ENCODE data around the gene RASSF3. TPM values are rescaled to one million over a fixed set of nuclear protein-coding genes. Genes with fewer than 3 reads are reported as not detected.
"Not testable (repeated sequence)": the region's sequence is repeated elsewhere in the genome, so short reads cannot be mapped to it uniquely, and the experiment has no call there.

The RASSF3 gene
- total RNA-seq, 1 donor from 2014 or later = 13.4 TPM

DNA sequence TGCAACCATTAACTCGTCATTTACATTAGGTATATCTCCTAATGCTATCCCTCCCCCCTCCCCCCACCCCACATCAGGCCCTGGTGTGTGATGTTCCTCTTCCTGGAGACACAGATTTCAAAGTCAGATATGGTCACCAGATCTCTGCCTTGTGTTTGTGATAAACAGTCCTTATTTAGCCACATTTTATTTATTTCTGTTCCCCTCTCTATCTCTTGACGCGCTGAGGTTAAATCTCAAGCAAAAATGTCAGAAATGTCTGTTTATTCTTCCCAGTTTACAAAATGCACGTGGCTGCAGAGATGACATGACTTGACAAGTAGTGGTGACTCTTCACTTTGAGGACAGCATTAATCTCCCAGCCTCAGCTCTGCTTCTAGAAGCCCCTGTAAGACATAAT is 11.5 kb upstream of the RASSF3 start:
- no peak for ATAC-seq

DNA sequence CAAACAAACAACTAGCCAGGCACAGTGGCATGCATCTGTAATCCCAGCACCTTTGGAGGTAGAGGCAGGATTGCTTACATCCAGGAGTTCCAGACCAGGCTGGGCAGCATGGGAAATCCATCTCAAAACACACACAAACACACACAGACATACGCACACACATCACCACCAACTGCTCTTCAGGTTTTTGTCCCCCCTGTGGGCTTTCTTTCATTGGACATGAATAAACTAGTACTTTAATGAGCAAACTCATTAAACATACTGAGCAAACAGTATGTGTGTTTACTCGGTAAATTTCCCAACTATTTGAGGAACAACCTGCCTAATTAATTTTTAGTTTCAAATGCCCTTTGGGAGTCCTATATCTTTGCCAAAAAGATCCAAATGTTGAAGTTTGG is 10.1 kb upstream of the RASSF3 start:
- no peak for ATAC-seq

DNA sequence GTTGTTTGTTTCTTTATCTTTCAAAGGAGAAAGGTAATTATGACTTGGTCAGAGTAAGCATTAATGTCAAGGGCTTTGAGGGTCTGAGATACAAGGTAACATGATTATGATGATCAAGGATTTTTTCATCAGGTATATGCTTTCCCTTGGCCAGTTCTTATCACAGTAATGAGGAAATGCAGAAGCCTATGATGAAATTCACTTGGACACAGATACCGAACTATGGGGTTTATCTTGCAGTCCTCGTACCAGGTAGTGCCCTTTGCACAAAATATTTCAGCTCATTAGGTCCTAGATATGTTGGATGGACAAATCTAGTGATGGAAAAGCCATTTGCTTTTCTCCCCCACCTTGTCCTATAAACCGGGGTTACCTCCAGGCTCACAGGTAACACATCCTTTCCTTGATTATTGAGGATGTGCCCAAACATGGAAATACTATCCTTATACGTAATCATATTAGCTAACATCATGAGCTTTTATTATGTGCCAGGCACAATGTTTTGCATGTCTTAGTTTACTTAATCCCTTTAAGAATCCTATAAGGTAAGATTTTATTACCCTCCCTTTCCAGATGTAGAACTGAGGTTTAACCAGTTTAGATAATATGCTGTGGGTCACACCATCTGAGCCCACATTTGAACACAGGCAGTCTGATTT is 7.0 kb upstream of the RASSF3 start:
- no peak for ATAC-seq

DNA sequence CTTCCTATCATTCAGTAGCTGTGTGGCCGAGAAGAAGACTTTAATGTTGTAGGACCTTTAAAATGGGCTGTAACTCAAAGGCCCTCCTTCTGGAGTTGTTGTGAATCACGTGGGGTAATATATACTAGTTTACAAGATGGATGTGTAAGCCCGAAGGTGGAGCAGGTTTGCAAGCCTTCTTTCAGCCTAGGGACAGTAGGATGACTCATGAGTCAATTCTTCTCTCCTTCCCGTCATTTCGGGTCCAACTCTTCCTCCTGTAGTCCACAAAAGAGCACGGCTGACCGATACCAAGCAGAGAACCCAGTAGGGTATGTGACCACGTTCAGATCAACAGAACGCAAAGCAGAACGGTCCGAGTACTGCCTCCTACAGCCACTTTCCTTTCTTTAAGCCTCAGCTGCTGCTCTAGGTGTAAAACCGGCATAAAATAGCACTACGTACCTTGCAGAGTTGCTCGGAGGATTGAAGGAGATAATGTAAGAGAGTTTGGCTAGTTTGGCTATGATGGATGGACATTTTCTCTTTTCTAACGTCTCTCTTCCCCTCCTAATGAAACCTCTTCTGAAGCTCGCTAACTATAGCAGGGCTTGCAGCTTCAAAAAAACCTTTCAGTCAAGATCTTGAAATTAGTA is 1.3 kb upstream of the RASSF3 start:
- peak; percentile 78 for ATAC-seq

DNA sequence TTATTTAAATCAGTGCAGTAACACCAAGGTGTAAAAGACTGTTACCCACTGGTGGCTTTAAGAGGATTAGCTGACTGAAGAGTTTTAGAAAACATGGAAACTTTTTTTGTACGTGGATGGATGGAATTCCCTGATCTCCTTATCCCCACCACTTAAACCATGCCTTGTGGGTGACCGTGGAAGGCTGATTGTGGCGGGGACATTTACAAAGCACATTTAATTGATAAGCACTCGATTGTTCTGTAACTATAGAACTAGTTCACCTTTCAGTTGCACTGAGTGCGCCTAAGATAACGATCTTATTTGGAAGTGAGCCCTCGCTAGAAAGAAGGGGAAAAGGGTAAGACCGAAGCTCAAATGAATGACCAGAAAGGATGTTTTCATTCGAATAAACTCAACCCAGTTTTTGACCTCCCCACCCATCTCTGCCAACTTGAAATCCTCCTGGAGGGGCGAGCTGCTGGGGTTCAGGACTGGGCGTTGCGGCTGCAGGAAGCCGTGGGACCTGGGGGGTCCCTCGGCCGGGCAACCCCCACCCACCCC is 688 bp upstream of the RASSF3 start:
- no peak for ATAC-seq

DNA sequence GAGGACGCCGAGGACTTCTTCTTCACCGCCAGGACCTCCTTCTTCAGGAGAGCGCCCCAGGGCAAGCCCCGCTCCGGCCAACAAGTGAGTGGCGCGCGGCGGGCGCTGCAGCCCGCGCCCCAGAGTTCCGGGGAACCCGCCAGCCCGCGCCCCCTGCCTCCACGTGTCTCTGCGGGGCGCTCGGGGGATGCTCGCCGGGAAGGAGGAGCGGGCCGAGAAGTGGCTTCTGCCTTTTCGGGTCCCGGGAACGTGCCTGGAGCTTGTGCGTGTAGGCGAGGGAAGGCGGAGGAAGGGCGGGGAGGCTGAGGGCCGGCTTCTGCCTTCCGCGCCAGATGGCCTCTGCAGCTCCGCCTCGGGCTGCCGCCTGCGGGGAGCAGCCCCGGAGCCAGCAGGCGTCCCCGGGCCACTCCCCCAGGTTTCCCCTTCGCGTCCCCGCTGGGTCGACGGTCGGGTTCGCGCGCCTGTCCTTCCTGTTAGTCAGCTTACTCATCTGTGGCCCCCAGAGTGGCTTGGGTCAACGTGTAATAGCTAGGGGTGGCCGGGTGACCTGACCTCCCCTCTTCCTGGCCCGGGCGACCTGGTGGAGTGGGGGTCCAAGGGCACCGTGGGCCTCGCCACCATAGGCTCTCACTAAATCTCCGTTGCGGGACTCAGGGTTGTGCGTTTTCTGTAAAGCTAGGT is 505 bp downstream of the RASSF3 start:
- peak; percentile 61 for ATAC-seq

DNA sequence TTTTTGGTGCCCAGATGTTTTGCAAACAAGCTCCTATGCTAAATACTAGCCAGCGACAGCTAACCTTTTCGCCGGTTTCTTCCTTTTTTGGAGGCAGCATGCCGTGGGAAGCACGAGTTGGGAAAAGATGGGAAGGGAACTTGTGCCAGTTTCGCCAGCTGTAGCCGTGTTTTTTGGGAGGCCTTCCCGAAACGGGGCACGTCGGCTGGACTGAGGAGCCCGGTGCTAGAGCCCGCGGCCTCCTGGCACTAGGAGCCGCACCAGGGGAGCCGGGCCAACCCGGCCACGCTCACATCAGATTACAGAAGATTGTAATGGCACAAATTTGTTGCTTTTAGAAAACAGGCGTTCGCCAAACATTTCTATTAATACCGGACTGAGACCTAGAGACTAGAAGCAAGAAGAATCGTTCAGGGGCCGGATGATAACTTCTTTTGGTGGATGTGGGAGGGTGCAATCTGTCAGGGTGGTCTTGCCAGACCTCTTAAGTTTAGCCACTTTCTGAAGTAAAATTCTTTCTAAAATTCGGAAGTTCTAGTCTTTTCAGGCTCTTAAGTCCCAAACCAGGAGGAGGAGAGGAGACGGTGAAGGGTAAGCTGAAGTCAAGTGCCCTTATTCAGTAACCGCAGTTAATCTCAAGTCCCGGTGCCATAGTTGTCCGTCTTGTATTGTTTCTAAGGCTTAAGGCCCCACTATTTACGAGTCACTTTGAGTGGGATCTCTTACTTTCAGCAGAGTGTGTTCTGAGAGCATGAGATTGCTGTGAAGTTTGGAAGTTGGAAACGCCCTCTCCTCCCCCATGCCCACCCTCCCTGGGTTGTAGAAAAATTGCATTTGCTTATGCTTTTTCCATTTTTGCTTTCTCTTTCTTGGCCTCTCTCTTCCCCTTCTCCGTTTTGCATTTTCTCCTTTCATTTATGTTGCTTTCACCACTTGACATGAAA is 1.3 kb downstream of the RASSF3 start:
- no peak for ATAC-seq

DNA sequence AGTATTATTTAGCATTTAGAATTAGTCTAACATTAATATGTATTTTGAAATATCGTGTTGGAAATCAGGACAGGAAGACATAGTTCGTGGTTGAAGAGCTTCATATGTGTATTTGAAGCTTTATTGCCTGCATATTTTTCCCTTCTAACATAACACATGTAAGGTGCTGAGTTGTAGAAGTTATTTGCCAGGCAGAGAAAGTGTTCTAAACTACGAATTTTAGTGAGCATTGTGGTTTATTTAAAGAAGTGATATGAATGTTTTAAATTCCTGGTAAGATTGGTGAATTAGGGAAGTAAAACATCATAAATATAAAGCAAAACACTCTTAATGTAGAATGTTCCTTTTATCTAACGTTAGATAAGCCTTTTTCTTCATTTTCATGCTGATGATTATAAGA is 2.5 kb downstream of the RASSF3 start:
- no peak for ATAC-seq

DNA sequence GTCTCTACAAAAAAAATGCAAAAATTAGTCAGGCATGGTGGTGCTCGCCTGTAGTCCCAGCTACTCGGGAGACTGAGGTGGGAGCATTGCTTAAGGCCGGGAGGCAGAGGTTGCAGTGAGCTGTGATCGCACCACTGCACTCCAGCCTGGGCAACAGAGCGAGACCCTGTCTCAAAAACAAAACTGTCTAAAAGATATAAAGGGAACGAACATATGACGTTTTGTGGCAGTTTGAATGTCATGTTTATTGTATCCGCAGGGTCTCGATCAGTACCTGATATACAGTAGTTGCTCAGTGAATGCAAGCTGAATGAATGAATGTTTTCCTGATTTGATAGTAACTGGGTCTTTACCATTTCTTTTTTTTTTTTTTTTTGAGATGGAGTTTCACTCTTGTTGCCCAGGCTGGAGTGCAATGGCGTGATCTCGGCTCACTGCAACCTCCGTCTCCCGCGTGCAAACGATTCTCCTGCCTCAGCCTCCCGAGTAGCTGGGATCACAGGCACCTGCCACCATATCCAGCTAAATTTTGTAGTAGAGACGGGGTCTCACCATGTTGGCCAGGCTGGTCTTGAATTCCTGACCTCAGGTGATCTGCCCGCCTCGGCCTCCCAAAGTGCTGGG is 3.6 kb downstream of the RASSF3 start:
- ATAC-seq = not testable (repeated sequence)

DNA sequence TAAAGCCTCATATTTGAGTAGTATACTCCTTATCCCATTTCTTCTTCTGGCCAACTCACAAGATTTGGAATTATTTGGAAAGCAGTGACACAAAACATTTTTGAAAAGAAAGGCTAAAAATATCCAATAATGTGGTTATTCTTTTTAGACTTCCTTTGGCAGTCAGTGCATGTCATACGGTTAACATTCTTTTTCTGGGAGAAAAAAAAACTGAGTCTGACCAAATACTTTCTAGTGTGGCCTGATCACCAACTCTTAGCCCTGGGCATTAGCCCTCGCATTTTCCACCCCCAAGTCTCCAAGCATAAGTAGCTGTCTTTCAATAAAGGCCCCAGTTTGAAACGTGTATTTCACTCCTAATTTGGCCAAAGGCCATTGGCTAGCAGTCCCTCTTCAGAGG is 5.9 kb downstream of the RASSF3 start:
- ATAC-seq = no peak

DNA sequence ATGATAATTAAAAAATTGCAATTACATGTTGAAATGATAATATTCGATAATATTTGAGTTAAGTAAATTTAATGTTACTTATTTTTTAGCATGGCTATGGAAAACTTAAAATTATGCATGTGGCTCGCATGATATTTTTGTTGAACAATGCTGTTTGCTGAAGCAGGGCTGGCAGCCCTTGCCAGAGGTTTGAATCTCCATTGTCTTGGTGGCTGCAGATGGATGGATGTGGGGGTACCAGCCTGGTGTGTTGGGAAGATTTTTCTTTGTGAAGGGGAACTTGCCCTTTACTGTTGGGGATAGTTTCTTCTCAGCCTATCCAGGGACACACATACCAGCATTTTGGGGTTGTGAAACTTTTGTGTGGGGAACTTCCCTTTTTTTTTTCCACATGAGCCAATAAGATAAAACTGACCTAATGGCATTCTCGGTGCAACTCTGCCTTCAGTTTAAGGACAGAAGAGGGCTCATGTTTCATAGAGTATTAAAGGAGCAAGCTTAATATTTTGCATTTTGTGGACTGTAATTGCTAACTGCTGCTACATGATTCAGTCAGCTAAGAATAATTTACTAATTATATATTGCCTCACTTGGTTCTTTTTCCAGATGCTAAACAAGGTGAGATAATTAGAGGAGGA is 8.8 kb downstream of the RASSF3 start:
- ATAC-seq = peak; percentile 23

DNA sequence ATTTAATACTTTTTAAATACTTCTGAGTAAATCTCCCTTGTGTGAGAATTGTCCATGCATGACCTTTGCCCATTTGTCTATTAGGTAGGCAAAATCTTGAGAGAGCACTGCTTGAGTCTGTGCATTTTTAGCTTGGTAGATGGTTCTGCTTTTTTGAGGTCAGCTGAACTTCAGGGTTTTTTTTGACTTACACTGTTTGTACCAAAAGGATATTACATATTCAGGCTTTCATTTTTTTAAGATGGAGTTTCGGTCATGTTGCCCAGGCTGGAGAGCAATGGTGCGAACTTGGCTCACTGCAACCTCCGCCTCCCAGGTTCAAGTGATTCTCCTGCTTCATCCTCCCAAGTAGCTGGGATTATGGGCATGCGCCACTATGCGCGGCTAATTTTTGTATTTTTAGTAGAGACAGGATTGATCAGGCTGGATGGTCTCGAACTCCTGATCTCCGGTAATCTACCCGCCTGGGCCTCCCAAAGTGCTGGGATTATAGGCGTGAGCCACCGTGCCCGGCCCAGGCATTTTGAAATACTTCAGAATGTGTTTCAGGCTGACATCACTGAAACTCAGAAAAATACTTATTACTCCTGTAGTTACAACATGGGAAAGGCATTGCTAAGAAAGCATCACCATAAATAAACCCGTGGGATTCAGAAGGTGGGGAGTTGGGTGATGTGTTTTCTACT is 11.1 kb downstream of the RASSF3 start:
- ATAC-seq = peak; percentile 14

DNA sequence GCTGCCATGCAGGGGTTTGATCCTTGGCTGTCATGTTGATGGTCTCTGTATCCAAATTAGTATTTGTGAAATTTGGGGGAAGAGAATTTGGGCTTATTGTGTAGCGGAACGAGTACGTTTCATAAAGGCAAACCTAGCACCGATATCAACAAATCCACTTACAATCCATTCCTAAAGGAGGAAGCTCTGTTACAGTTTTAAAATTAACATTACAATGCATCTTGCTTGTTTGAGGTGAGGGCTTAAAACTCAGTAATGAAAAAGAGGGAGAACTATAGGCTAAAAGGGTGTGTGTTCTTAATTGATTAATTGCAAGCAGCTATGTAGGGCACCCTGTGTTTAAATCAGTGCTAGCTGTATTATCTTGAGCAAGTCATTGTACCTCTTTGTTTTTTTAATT is 13.7 kb downstream of the RASSF3 start:
- no peak for ATAC-seq

DNA sequence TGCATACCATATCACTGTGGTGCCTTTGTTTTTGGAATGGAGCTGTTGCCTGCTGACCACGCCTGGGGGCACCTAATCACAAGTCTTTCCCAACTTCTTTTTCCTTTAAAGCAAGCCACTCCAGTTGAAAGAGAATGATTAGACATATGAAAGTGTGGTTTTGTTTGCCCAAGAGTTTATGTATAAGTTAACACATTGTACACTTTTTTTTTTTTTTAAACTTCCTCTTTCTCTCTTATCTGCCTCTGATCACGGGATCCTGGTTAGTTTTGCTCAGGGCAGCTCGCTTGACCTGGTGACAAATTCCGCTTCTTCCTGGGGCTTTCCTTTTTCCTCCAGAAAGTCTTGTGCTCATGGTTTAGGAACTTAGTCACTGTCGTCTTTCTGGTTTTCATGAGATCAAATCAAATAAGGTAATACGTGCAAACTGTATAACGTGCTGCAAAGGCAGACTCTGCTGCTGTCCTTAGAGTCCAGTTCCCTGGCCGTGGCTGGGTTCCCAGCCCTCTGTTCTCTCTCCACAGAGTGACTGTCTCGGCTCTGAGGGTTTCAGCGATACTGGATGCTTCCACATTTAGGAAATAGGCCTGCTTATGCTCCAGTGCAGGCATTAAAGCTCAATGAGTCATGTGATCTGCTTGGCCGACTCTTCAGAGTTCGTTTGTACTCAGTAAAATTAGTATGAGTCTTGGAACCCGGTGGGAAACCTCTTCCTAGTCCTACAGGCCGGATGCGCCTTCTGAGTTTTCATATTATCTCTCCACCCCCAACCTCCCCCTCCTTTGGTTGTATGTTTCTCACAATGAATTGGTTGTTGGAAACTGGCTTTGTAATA is 15.2 kb downstream of the RASSF3 start:
- ATAC-seq = peak; percentile 90

DNA sequence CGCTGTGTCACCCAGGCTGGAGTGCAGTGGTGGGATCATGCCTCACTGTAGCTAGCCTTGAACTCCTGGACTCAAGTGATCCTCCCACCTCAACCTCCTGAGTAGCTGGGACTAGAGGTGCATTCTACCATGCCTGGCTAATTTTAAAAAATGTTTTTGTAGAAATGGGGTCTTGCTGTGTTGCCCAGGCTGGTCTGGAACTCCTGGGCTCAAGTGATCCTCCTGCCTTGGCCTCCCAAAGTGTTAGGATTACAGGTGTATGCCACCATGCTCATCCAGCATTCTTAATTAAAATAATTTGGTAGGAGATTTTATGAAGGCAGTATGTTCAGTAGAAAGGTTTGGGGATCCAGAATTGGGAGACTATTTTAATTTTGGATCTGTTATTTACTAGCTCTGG is 16.3 kb downstream of the RASSF3 start:
- not testable (repeated sequence) for ATAC-seq

DNA sequence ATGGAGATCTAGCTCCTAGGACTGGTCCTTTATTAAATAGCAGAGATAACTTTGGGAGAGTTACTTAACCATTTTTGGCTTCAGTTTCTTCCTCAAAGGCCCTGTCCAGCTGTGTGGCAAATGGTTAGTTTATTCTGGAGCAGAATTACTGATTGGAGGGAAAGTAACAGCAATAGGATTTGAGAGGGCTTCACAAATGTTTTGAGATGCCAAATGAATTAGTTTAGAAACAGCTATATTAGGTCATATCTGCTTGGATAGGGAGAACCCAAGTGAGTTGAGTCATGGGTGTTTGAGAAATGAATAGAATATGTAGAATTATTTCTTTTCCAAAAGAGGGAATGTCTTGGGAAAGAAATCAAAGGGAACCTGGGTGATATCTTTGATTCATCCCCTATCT is 17.5 kb downstream of the RASSF3 start:
- ATAC-seq = no peak

DNA sequence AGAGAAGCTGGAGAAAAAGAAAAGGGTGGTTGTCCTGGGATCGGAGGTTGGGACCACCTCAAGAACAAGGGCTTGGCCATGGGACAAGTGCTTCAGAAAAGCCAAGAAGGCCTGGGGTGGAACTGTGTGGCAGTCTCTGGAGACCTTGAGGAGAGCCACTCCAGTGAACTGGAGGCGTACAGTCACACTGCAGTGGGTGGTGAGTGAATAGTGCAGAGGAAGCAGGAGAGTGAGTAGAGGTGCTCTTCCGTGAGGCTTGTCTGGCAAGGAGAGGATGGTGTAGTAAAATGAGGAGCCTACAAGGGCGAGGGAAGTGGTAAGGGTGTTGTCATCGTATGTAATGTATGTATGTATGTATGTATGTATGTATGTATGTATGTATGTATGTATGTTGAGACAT is 20.9 kb downstream of the RASSF3 start:
- ATAC-seq = peak; percentile 42

DNA sequence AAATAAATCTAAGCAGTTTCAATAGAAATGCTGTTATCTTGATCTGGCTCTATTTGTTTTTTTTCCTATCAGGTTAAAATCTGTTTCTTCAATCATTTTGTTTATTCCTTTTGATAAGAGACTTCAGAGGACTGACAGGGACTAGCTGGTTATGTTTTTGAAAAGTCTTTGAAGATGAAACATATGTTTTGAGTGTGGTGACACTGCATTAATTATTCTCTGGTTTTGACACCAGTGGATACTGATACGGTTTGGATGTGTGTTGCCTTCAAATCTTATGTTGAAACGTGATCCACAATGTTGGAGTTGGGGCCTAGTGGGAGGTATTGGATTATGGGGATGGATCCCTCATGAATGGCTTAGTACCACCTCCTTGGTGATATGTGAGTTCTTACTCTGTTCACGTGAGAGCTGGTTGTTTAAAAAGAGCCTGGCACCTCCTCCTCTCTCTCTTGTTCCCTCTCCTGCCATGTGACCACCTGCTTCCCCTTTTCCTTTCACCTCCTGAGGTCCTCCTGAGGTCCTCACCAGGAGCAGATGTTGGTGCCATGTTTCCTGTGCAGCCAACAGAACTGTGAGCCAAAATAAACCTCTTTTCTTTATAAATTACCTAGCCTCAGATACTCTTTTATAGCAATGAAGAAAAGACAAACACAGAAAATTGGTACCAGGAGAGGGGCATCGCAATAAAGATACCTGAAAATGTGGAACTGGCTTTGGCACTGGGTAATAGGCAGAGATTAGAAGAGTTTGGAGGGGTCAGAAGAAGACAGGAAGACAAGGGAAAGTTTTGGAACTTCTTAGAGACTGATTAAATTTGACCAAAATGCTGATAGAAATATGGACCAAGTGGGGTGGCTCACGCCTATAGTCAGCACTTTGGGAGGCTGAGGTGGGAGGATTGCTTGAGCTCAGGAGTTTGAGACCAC is 23.0 kb downstream of the RASSF3 start:
- ATAC-seq = no peak

DNA sequence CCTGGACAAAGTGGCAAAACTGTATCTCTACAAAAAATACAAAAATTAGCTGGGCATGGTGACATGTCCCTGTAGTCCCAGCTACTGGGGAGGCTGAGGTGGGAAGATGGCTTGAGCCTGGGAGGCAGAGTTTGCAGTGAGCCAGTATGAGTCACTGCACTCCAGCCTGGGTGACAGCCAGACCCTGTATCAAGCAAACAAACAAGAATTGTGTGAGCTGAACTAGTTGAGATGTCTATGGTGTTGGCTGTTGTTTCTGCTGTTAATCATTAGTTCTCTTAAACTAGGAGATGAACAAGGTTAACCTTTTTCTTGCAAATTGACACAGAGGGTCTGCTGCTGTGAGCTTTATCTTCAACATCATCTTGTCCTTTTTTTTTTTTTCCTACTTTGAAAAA is 23.6 kb downstream of the RASSF3 start:
- ATAC-seq = peak; percentile 80

All from esophagus mucosa (tissue), 1 donor.